Breast epithelium (tissue), 3 donors: ENCODE measurements around the gene CCNT1.

ENCODE experiments used
- POLR2A ChIP-seq: fragments of 450-650 bp; IDR thresholded peaks from one replicate; pipeline ENCODE4 v1.6.1; 2016; ENCODE audit warnings: antibody characterized with exemption, mild to moderate bottlenecking, moderate library complexity
- TF ChIP-seq, protein P1 (sequence below), 3 donors: fragments of 450-650 bp; IDR thresholded peaks; one replicate each; pipeline ENCODE4 v1.5.1; 2016 to 2017; ENCODE audit warnings: antibody characterized with exemption in 3 of 3, mild to moderate bottlenecking in 3 of 3, moderate library complexity in 3 of 3

DNA sequence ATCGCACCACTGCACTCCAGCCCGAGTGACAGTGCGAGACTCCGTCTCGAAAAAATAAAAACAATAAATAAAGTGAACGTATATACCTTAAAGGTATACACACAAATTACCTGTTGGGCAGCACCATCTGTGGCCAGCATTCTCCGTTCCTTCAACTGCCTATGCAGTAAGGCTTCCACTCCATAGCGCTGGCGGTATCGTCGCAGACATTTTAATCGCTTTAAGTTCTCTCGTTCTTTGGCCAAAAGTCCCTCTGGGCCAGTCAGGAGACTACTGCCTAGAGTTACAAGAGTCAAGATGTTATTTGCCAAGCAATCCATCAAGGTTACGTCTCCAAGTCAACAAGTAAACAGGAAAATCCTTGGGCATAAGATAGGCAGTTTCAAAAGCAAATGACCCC, 47.5 kb downstream of the CCNT1 start:
- TF ChIP-seq POLR2A, result no peak
- TF ChIP-seq, protein P1, sequence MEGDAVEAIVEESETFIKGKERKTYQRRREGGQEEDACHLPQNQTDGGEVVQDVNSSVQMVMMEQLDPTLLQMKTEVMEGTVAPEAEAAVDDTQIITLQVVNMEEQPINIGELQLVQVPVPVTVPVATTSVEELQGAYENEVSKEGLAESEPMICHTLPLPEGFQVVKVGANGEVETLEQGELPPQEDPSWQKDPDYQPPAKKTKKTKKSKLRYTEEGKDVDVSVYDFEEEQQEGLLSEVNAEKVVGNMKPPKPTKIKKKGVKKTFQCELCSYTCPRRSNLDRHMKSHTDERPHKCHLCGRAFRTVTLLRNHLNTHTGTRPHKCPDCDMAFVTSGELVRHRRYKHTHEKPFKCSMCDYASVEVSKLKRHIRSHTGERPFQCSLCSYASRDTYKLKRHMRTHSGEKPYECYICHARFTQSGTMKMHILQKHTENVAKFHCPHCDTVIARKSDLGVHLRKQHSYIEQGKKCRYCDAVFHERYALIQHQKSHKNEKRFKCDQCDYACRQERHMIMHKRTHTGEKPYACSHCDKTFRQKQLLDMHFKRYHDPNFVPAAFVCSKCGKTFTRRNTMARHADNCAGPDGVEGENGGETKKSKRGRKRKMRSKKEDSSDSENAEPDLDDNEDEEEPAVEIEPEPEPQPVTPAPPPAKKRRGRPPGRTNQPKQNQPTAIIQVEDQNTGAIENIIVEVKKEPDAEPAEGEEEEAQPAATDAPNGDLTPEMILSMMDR (IDR thresholded peaks at IDR 0.05), result no peak
